GM18858 (cell line): ENCODE measurements around the gene SCN5A.

Source experiments
- ATAC-seq: cut with Tn5 transposase; IDR thresholded peaks from one replicate; pipeline ENCODE4 v1.9.1; 2021; ENCODE audit not compliant: unreplicated experiment

Gene SCN5A

GRCh38 chr3:38563070-38563885 is 86.2 kb downstream of the SCN5A start:
- no peak for ATAC-seq

GRCh38 chr3:38562467-38562925 is 87.0 kb downstream of the SCN5A start:
- ATAC-seq = no peak

GRCh38 chr3:38561746-38562466 is 87.6 kb downstream of the SCN5A start:
- ATAC-seq = no peak

- ATAC-seq = no peak
Observed at GRCh38 chr3:38560996-38561717, 88.3 kb downstream of the SCN5A start.

GRCh38 chr3:38560284-38560683 is 89.2 kb downstream of the SCN5A start:
- no peak for ATAC-seq

GRCh38 chr3:38558864-38559263 is 90.6 kb downstream of the SCN5A start:
- no peak for ATAC-seq

- no peak for ATAC-seq
Observed at GRCh38 chr3:38556640-38557358, 92.7 kb downstream of the SCN5A start.

GRCh38 chr3:38555926-38556325 is 93.6 kb downstream of the SCN5A start:
- no peak for ATAC-seq

GRCh38 chr3:38555149-38555840 is 94.2 kb downstream of the SCN5A start:
- no peak for ATAC-seq

- ATAC-seq = no peak
Observed at GRCh38 chr3:38554127-38554827, 95.2 kb downstream of the SCN5A start.

- ATAC-seq = no peak
Observed at GRCh38 chr3:38553071-38553470, 96.4 kb downstream of the SCN5A start.

- no peak for ATAC-seq
Observed at GRCh38 chr3:38552364-38552763, 97.1 kb downstream of the SCN5A start.

- ATAC-seq = no peak
Observed at GRCh38 chr3:38551026-38551832, 98.3 kb downstream of the SCN5A start.

- ATAC-seq = no peak
Observed at GRCh38 chr3:38549957-38550840, 99.3 kb downstream of the SCN5A start.

GRCh38 chr3:38549486-38549885 is 100.0 kb downstream of the SCN5A start:
- ATAC-seq = no peak

GRCh38 chr3:38549082-38549481 is 100.4 kb downstream of the SCN5A start:
- no peak for ATAC-seq

GRCh38 chr3:38548154-38548931 is 101.1 kb downstream of the SCN5A start:
- no peak for ATAC-seq
